Activated CD8-positive, alpha-beta memory T cell treated with anti-CD3 and anti-CD28 coated beads for 1 hour (primary cell): ENCODE measurements around the gene CCDC106.

Experiments used
- DNase-seq, 2 donors: peaks; one replicate each; pipeline ENCODE4 v3.0.0-alpha.2; 2020; ENCODE audit warnings: low read depth in 1 of 2; ENCODE audit errors: extremely low read depth in 1 of 2

CCDC106 gene

GRCh38 chr19:55613930-55614710, 33.9 kb upstream of the CCDC106 start:
- DNase-seq, result no peak

- no peak for DNase-seq
Measured at GRCh38 chr19:55614711-55615542, 33.1 kb upstream of the CCDC106 start.

- no peak for DNase-seq
Measured at GRCh38 chr19:55615543-55616394, 32.2 kb upstream of the CCDC106 start.

GRCh38 chr19:55616395-55616875, 31.6 kb upstream of the CCDC106 start:
- DNase-seq, result no peak

GRCh38 chr19:55617426-55617825, 30.6 kb upstream of the CCDC106 start:
- DNase-seq, result no peak

GRCh38 chr19:55618426-55618825, 29.6 kb upstream of the CCDC106 start:
- DNase-seq, result no peak

GRCh38 chr19:55619286-55619685, 28.7 kb upstream of the CCDC106 start:
- no peak for DNase-seq

- no peak for DNase-seq
Measured at GRCh38 chr19:55620410-55621204, 27.4 kb upstream of the CCDC106 start.

GRCh38 chr19:55621205-55621672, 26.8 kb upstream of the CCDC106 start:
- no peak for DNase-seq

GRCh38 chr19:55621673-55622231, 26.3 kb upstream of the CCDC106 start:
- no peak for DNase-seq

- no peak for DNase-seq
Measured at GRCh38 chr19:55622242-55622969, 25.6 kb upstream of the CCDC106 start.

GRCh38 chr19:55623130-55623529, 24.9 kb upstream of the CCDC106 start:
- DNase-seq, result no peak

- DNase-seq, result no peak
Measured at GRCh38 chr19:55623561-55623960, 24.5 kb upstream of the CCDC106 start.

- DNase-seq, result peak; percentile 87 to 94
Measured at GRCh38 chr19:55624109-55625003, 23.7 kb upstream of the CCDC106 start, which contains the start of gene ZNF784. ZNF784 (minus strand) TSS chr19:55624566; CDS start chr19:55624561, 5 bp downstream.

- DNase-seq, result no peak
Measured at GRCh38 chr19:55625004-55625326, 23.0 kb upstream of the CCDC106 start.

GRCh38 chr19:55626350-55626749, 21.7 kb upstream of the CCDC106 start:
- no peak for DNase-seq

- peak; percentile 67 to 71 for DNase-seq
Measured at GRCh38 chr19:55632463-55632834, 15.6 kb upstream of the CCDC106 start.

GRCh38 chr19:55633861-55634260, 14.2 kb upstream of the CCDC106 start:
- DNase-seq, result no peak
